GDM1 (cell line): ENCODE measurements around the gene MPIG6B.
"Not testable (repeated sequence)": the region's sequence is repeated elsewhere in the genome, so short reads cannot be mapped to it uniquely, and the experiment has no call there.

Experiments
- DNase-seq: peaks from one replicate; lab custom pipeline; 2025; lab: John Stamatoyannopoulos, UW

Gene MPIG6B

DNA sequence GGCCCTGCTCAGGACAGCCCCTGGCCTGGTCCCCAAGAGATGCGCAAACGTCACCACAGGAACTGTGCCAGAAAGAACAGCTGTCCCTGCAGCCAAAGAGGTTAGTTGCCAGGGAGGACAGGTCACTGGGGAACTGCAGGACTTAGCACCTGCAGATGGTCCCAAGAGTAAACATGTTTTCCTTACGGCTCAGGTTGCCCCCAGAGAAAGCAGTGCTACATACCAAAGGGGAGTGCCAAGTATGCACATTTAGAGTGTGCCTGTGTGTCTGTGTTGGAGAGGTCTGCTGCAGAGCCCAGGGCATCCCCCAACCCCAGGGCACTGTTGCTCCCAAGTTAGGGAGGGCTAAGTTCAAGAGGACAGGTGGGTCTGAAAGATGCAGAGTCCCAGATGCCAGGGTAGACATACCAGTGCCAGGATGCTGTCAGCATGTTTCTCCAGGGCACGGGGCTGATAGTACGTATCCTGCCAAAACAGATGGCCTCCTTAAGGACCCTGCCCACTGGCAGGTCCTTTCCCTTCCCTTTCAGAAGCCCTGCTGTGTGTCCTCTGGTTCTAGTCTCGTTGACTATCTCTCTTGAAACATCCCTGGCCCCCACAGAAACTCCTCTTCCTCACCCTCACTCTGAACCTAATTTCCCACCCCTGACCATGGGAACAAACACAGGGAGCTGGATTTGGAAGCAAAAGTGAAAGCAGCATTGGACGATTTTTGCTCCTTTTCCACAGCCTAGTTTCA, 21.3 kb upstream of the MPIG6B start:
- no peak for DNase-seq

DNA sequence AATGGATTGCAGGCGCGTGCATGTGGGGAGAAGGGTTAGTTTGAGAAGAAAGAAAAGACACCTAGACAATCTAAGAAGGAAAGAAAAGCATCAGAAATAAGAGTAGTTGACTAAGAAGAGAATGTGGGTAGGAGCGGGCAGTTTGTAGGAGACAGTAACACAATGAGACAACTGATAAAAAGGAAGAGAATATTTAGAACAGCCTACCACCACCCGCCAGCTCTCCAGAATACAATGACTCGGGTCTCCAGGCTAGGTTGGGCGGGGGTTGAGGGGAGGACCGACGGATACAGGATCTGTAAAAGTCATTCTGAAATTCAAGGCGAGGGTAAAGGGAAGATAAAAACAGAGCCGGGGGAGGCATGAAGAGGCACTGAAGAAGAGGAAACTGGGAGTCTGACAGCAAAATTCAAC, 20.8 kb upstream of the MPIG6B start:
- DNase-seq, result no peak

DNA sequence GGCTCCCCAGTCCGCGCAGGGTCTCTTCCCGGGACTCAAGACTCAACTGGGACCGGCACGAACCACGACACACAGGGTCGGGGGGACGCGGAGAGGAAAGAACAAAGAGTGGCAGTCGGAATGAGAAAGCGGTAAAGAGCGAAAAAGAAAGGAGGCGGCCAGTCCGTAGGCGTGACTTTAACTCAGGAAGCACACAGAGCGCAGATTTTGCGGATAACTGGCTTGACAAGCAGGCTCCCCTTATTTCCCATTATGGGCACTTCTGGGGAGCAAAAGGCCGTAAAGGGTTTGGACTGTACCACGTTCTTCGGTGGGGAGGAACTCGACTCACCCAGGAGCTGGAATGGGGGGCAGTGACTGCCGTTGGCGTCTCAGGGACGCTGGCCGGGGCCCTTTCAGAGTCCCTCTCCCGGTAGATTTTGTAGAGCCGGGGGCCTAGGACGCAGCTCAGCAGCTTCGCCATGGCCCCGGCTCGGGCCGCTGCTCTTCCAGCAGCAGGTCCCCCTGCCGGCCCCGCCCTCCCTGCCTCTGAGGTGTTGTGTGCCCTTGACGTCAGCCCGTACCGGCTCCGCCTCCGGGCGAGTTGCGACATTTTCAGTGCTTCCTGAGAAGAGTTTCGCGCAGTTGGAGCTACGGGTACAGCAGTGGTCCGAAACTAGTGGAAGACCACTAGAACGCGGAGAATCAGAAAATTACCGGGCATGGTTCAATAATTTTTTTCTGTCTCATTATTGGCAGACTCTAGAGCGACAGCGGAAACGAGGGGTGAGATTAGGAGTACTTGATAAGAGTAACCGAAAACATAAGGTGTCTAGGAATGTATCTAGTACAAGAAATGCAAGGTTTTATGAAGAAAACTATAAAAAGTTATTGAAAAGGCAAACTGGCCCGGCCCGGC, 20.1 kb upstream of the MPIG6B start, which contains the start of gene ABHD16A:
Gene ABHD16A (minus strand): TSS at position 506 of the 898 bp plus-strand sequence. CDS start 43 bp downstream, at position 463.
- DNase-seq, result peak; percentile 94

DNA sequence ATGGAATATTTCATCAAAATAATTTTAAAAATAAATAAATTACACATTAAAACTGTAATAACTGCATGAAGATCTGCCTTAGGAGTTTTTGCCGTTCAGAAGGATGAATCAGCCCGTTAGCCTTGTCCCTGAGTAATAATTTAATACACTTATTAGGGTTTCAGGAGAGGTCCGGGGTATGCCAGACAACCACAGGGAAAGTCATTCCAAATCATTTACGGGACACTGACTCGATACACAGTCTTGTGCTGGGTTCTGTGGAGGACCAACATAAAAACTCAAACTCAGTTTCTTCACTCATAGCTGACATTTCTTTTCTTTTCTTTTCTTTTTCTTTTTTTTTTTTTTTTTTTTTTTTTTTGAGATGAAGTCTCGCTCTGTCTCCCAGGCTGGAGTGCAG, 17.2 kb upstream of the MPIG6B start:
- no peak for DNase-seq

DNA sequence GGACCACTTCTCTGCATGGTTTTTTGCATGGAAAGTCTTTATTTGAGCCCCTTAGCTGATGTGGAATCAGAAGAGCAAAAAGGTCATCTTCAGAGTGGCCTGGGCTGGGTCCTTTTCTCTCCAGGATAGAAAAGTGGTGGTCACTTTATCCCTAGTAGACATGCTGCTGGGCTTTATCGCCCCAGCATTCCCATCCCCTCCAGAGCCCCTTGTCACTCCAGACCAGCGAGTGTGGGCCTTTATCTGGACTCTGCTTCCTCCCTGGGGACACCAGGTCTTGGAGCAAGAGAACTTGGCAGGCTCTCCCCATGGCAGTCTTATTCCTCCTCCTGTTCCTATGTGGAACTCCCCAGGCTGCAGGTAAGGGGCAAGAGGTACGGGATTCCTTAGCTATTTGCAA, 16.6 kb upstream of the MPIG6B start, which contains the start of gene LY6G6F:
Gene LY6G6F (plus strand): TSS at position 268 of the 400 bp plus-strand sequence. CDS start 41 bp downstream, at position 309.
- DNase-seq, result no peak

DNA sequence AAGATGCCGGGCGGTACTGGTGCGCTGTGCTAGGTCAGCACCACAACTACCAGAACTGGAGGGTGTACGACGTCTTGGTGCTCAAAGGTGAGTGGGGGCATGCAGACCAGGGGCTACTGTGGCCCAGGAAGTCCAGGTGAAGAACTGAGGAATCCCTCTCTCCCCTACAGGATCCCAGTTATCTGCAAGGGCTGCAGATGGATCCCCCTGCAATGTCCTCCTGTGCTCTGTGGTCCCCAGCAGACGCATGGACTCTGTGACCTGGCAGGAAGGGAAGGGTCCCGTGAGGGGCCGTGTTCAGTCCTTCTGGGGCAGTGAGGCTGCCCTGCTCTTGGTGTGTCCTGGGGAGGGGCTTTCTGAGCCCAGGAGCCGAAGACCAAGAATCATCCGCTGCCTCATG, 15.5 kb upstream of the MPIG6B start:
- DNase-seq, result no peak

DNA sequence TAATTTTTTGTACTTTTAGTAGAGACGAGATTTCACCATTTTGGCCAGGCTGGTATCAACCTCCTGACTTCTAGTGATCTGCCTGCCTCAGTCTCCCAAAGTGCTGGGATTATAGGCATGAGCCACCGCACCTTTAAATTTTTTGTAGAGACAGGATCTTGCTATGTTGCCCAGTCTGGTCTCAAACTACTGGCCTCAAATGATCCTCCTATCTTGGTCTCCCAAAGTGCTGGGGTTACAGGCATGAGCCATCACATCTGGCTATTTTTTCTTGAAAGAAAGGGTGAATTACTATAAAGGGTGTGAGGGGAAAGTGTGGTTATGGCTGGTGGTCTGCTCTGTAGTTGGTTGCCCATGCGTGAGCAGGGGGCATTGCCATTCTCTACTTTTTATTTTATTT, 14.9 kb upstream of the MPIG6B start:
- DNase-seq, result no peak

DNA sequence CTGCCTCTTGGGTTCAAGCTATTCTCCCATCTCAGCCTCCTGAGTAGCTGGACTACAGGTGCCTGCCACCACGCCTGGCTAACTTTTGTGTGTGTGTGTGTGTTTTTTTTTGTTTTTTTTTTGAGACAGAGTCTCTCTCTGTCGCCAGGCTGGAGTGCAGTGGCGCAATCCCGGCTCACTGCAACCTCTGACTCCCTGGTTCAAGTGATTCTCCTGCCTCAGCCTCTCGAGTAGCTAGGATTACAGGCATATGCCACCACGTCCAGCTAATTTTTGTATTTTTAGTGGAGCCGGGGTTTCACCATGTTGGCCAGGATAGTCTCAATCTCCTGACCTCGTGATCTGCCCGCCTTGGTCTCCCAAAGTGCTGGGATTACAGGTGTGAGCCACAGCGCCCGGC, 14.0 kb upstream of the MPIG6B start:
- not testable (repeated sequence) for DNase-seq

DNA sequence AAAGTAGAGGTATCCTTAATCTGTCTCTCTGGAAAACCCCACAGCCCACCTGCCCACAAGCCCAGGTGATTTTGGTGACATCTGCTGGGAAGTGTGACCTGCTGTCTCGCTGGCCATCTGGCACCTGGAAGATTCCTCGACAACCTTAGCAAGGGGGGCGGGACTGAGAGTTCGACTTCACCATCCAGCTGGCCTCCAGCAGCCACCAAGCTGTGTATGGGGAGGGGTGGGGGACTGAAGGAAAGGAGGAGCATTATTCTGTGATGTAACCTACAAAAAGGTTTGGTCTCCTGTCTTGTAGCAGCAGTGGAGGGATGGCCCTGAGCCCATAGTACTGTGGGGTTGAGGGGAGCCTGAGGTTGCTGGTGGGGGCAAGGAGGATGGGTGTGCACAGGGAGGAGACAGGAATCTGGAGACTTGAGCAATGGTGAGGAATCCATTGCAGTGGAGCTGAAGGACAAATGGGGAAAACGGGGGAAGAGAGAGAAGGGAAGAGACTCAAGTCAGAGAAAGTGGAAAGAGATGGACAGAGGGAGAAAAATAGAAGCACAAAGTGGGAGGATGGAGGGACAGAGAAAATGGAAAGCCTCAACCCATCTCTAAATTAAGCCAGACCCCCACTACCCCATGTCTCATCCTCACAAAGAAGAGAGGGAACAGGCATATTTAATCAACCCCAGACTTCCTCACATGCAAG, 12.5 kb upstream of the MPIG6B start:
- no peak for DNase-seq

DNA sequence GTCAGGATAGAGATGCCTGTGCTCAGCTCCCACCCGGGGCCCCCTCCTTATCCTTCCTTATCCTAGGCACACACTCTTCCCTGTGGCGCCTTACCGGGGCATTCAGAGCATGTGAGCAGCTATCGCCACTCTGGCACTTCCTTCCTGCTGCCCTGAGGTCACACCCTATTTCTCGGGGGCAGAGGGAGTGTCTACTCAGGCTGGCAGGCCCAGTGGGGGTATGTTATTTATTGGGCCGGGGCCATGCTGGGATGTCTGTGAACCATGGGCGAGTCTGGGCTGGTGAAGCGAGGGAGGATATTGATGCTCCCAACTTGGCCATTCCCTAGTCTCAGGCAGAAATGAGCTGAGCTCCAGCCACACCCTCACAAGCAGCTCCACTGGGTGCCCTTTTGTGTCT, 11.9 kb upstream of the MPIG6B start:
- peak; percentile 71 for DNase-seq

DNA sequence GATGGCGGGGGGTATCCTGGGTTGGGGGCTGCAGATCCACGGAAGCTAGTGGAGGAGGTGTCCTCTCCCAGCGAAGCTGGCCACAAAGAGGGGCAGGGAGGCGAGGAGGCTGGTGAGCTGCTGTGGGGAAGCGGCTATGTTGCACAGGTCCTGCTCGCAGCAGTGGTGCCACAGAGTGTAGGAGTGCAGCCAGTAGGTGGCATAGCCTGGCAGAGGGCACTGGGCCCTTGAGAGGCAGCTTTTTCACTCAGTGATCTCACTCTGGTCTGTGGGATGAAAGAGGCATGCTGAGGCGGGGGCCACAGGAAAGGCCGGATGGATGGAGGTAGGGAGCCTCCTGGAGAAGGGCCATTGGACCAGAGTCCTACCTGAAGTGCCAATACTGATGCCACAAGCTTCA, 10.9 kb upstream of the MPIG6B start:
- peak; percentile 30 for DNase-seq

DNA sequence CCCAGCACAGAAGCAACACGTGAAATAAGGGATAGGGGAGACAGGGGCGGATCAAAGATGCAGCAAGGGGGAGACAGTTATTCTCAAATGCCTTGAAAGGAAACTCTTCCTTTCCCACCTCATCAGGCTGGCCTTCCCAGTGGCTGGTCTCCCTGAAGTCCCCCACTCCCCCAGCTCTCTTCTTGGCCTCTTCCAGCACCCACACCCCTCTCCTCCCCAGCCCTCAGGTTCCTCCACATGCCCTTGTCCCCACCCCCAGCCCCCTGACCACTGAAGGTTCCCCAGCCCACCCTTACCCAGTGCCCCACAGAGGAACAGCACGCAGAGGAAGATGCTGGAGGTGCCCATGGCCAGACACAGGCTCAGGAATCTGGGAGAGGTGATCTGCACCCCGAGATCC, 9.7 kb upstream of the MPIG6B start:
- DNase-seq, result no peak

DNA sequence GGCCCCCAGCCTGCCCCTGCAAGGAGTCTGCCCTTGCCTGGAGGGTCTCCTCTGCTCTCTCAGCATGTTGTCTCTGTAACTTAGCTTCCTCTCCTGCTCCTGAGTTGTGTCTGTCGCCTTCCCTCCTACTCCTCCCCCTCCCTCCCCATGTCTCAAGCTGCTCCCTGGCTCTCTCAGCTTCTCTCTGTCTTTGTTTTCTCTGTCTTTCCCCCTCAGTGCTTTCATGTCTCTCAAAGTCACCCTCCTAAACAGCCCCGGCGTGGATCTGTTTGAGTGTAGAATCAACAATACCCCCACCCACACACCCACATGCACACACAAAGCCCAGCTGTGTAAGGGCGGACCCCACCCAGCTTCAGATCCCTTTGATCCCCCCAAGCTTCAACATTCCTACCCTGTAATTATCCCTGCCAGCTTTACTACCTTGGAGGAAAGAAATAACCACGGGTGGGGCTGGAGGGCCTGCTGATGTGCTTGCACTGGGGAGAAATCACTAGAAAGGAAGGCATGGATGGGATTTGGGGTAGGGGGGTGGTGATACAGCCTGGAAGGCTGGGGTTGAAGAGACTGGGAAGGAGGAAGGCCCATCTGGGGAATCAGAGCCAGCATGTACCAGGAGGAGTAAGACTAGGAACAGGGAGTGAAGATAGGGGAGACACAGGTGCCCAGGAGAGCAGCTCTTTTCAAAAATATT, 9.0 kb upstream of the MPIG6B start:
- no peak for DNase-seq

DNA sequence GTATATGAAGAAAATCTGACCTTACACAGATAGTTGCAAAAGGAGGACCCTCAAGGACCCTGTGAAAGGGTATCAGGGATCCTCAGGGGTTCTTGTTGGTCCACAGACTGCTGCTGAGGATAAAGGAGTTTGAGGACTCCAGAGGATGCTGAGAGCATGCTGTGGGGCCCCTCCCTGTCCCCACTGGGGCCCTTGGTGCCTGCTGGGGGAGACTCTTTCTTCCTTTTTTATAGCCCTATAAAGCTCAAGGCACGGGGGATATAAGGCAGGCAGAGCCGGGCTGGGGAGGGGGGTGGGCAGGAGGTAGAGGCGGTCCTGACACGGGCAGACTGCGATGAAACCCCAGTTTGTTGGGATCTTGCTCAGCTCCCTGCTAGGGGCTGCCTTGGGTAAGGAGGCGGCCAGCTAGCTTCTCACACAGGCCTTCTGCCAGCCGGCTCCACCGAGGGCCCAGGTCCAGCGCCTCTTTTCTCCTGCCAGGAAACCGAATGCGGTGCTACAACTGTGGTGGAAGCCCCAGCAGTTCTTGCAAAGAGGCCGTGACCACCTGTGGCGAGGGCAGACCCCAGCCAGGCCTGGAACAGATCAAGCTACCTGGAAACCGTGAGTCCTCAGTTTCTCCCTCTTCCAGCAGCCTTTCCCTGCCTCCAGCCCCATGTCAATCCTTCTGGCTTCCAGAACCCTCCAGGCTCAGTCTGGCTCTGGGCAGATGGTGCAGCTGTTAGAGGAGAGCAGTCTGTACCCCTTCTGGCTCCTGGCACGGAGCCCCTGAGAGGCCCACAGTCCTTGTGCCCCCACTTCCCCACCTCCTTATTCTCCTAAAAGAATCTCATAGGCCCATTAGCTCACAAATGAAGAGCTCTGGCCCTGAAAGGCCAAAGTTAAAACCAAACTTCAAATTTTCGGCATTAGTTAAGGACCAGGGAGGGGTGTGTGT, 7.9 kb upstream of the MPIG6B start, which contains the start of gene LY6G6D:
Gene LY6G6D (plus strand): TSS at position 327 of the 937 bp plus-strand sequence. CDS start 8 bp downstream, at position 335.
- no peak for DNase-seq

DNA sequence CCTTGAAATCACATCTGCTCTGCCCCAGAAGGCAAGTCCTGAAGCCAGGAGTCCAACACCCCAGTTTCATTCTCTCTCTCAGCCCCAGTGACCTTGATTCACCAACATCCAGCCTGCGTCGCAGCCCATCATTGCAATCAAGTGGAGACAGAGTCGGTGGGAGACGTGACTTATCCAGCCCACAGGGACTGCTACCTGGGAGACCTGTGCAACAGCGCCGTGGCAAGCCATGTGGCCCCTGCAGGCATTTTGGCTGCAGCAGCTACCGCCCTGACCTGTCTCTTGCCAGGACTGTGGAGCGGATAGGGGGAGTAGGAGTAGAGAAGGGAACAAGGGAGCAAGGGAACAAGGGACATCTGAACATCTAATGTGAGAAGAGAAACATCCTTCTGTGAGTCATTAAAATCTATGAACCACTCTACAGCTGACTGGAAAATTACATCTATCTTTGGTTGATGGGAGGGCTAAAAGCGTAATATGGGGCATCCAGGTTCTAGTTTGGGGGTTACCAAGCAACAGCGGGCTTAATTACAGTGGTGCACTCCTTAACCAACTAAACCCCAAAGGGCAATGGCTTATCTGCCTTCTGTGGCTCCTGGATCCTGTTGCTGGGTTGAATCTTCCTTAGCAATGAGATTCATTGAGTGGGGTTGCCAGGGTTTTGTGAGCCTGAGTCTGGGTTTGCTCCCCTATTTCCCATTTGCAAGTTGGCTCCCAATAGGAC, 5.5 kb upstream of the MPIG6B start:
- no peak for DNase-seq

DNA sequence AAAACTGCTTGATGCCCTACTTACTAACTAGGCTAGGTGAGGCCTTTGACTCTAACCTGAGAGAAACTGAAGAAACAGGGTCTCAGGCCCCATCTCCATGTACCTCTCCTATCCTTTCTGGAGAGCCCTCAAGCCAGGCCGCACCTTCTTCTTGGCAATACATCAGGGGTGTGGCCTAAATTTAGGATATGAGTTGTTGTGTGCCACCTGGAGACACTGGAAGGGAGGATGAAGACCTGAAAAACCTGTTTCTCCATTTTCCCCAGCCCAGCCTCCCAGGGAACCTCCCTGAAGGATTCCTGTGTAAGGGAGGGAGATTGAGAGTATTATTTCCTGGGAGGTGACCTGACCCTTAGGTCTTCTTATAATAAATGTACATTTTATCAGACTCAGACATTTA, 4.9 kb upstream of the MPIG6B start:
- no peak for DNase-seq

DNA sequence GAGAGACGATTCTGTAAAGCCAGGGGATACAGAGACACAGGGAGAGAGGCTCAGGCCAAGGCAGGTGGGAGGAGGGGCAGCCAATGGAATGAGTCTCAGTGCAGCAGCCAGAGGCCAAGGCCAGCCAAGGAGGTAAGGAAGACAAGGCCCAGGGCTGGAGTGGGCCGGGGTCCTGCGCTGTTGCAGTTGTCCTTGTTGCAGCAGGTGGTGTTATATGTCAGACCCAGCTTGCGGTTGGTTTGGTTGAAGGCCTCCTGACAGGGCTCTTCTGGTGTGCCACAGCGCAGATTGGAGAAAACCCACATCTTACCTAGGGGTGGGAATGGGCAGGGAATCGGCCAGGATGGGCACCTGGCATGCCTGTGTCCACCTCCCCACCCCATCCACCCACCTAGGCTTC, 4.2 kb upstream of the MPIG6B start:
- DNase-seq, result no peak

DNA sequence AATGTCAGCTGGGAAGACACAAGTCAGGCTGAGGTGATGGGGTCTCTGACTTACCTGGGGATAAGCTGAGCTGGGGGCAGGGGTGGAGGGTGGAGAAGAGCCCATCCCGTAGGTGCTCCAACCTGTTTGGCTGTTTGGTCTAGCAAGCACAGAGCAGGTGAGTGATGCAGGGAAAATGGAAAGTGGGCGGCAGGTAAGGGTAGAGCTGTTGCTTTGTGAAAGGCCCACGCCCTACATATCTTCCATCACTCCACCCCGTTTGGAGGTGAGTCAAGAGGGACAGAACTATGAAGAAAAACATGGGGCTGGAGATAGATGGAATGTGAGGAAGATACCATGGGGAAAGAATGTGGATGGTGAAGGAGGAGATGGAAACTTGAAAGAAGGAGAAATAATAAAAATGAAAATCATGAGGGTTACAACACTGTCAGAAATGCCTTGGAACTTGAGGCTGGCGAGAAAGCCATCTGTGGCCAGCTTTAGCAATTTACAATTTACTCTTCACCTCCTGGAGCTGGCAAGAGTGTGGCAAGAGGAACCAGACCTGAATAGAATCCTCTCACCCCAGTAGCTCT, 2.9 kb upstream of the MPIG6B start:
- no peak for DNase-seq

DNA sequence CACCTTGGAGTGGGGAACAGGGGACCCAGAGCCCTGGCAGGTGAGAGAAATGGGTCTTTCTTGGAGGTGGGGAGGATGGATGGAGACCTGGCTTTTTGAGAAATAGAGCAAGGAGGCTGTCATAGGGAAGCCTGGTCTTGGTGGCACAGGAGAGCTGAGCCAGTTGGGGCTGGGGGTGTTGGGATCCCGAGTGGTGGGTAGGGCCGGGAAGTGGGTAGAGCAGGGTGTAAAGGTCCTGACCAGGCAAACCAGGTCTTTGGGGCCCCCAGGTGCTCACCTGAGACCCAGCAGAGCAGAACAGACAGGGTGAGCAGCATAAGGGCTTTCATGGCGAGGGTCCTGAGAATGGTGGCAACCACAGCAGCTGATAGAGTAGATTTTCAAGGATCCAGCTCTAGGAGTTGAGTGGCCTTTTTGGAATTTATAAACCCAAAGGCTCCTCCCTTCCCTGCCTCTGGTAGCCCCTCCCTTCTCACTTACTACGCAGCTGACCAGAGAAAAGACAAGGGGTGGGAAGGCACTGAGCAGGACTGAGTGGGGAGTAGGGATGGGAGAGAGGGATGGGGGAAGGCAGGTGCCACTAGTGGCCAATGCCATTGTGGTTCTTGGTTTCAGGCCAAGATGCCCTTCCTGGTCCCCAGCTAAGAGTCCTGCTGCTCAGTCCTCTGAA, 1.7 kb upstream of the MPIG6B start, which contains the start of gene LY6G6C:
Gene LY6G6C (minus strand): TSS at position 396 of the 670 bp plus-strand sequence. CDS start 67 bp downstream, at position 329.
- no peak for DNase-seq
